GM23248 (cell line): ENCODE results near the gene SH2D3C. TPM values are rescaled to one million over a fixed set of nuclear protein-coding genes. Genes with fewer than 3 reads are reported as not detected.

Experiments
- DNase-seq: peaks from one replicate; pipeline ENCODE4 v3.0.0-alpha.2; 2015
- H2AFZ ChIP-seq: fragments of 200-600 bp; sonication (generic); 2 replicates; pipeline ENCODE4 v1.6.1; 2016; ENCODE audit warnings: antibody characterized with exemption
- H3F3A ChIP-seq: fragments of 200-600 bp; sonication (generic); 2 replicates; pipeline ENCODE4 v1.6.1; 2016; ENCODE audit warnings: mild to moderate bottlenecking, antibody characterized with exemption, mixed run types; ENCODE audit not compliant: insufficient read depth
- H3K27ac ChIP-seq: fragments of 200-600 bp; sonication (generic); 2 replicates; pipeline ENCODE4 v1.5.1; 2016; ENCODE audit warnings: mild to moderate bottlenecking
- H3K27me3 ChIP-seq: fragments of 200-600 bp; sonication (generic); replicated peaks from 2 replicates; pipeline ENCODE4 v1.6.1; 2016; ENCODE audit warnings: mild to moderate bottlenecking; ENCODE audit not compliant: insufficient read depth
- H3K36me3 ChIP-seq: fragments of 200-600 bp; sonication (generic); 2 replicates; pipeline ENCODE4 v1.6.1; 2016; ENCODE audit warnings: low read depth, mild to moderate bottlenecking
- H3K4me1 ChIP-seq: fragments of 200-600 bp; sonication (generic); 2 replicates; pipeline ENCODE4 v1.6.1; 2016; ENCODE audit warnings: mild to moderate bottlenecking; ENCODE audit not compliant: insufficient read depth
- H3K4me2 ChIP-seq: fragments of 200-600 bp; sonication (generic); one replicate; pipeline ENCODE4 v1.6.1; 2016; ENCODE audit warnings: mild to moderate bottlenecking; ENCODE audit not compliant: unreplicated experiment
- H3K4me3 ChIP-seq: fragments of 200-600 bp; sonication (generic); 2 replicates; pipeline ENCODE4 v1.5.1; 2016; ENCODE audit warnings: mild to moderate bottlenecking
- H3K79me2 ChIP-seq: fragments of 200-600 bp; sonication (generic); 2 replicates; pipeline ENCODE4 v1.6.1; 2016; ENCODE audit warnings: mild to moderate bottlenecking; ENCODE audit not compliant: insufficient read depth
- H3K9ac ChIP-seq: fragments of 200-600 bp; sonication (generic); 2 replicates; pipeline ENCODE4 v1.6.1; 2016; ENCODE audit warnings: mild to moderate bottlenecking
- H3K9me2 ChIP-seq: fragments of 200-600 bp; sonication (generic); 2 replicates; pipeline ENCODE4 v1.6.1; 2016; ENCODE audit warnings: mixed run types, mild to moderate bottlenecking, moderate library complexity; ENCODE audit not compliant: insufficient read depth
- H3K9me3 ChIP-seq: fragments of 200-600 bp; sonication (generic); one replicate; pipeline ENCODE4 v1.6.1; 2017; ENCODE audit warnings: low read depth
- H4K20me1 ChIP-seq: fragments of 200-600 bp; sonication (generic); 2 replicates; pipeline ENCODE4 v1.6.0; 2016; ENCODE audit not compliant: insufficient read depth
- EZH2 ChIP-seq: fragments of 200-600 bp; sonication (generic); IDR thresholded peaks from 2 replicates; pipeline ENCODE4 v1.6.1; 2018; ENCODE audit warnings: antibody characterized with exemption, mild to moderate bottlenecking; ENCODE audit not compliant: insufficient read depth, poor library complexity, severe bottlenecking
- EZH2phosphoT487 ChIP-seq: fragments of 200-600 bp; sonication (generic); IDR thresholded peaks from 2 replicates; pipeline ENCODE4 v1.6.1; 2018; ENCODE audit warnings: antibody characterized with exemption, moderate library complexity, mild to moderate bottlenecking, low read depth; ENCODE audit not compliant: insufficient read depth
- WGBS, 2 experiments: methylation state at CpG; one replicate each; pipeline ENCODE4 v1.1.6; 2015 to 2017; ENCODE audit warnings: low lambda C conversion rate in 2 of 2, low coverage in 1 of 2; ENCODE audit errors: missing lambda C conversion rate in 2 of 2; 5-methylcytosine and 5-hydroxymethylcytosine counted together
- in situ Hi-C: fragments of 300-500 bp; cut with MboI; formaldehyde crosslinking; loops from 2 replicates; pipeline ENCODE4 v1.15.0; 2020
- polyA plus RNA-seq: library from polyadenylated mRNA; unstranded; fragments of >200 nt; fragmentation: Nextera tagmentation; extraction: Ambion mirVana; gene quantifications from 2 replicates; pipeline ENCODE4 v1.2.1, GENCODE V29; 2016
- total RNA-seq: library from RNA; depleted of rRNA; stranded (reverse); fragments of >200 nt; shearing (Covaris generic); gene quantifications from 2 replicates; pipeline ENCODE4 v1.2.3, GENCODE V29; 2014

Gene SH2D3C
- total and polyA plus RNA-seq, 2 experiments from 2014 or later = not detected

GRCh38 chr9:127744398-127745110 lies 33.9 kb downstream of the SH2D3C start:
- no peak overlapping the region for H2AFZ ChIP-seq
- H3K27ac ChIP-seq = no peak overlapping the region
- H3K27me3 ChIP-seq = no peaks in the 10 kb centered on the region; the same call in 1 of the 2 replicates
- H3K36me3 ChIP-seq = no peaks in the 10 kb centered on the region
- no peaks in the 10 kb centered on the region for H3K79me2 ChIP-seq
- H3K4me2 ChIP-seq = no peak overlapping the region
- H4K20me1 ChIP-seq = no peaks in the 10 kb centered on the region
- H3K9ac ChIP-seq = no peak overlapping the region
- H3K4me3 ChIP-seq = no peak overlapping the region
- no peaks in the 10 kb centered on the region for H3K9me3 ChIP-seq
- peaks cover 15% of the 10 kb centered on the region; the same call in 1 of the 2 replicates for H3F3A ChIP-seq
- TF ChIP-seq EZH2 = no peak
- no peak for TF ChIP-seq EZH2phosphoT487
- no peaks in the 10 kb centered on the region for H3K9me2 ChIP-seq
- no peak for DNase-seq
- in situ Hi-C loops = no loop called here
- peaks cover 7% of the 10 kb centered on the region for H3K4me1 ChIP-seq
- WGBS, 2 experiments = 87 to 88% methylated on average over 13 to 16 of the region's 19 CpGs

- Histone ChIP-seq H3K27me3 (no peaks in the 10 kb centered on the region; the same call in 1 of the 2 replicates), H3K4me2 (peak overlapping the region; percentile 30), H3K4me1 (peaks cover 7% of the 10 kb centered on the region), H3K9me3 (no peaks in the 10 kb centered on the region), H4K20me1 (no peaks in the 10 kb centered on the region), H3K9ac (peak overlapping the region; percentile 49), H3K36me3 (no peaks in the 10 kb centered on the region), H3K79me2 (no peaks in the 10 kb centered on the region), H3F3A (peaks cover 15% of the 10 kb centered on the region; the same call in 1 of the 2 replicates), H2AFZ (peak overlapping the region; percentile 52), H3K27ac (peak overlapping the region; percentile 33; the same call in 1 of the 2 replicates), H3K4me3 (peak overlapping the region; percentile 51), H3K9me2 (no peaks in the 10 kb centered on the region)
- TF ChIP-seq EZH2 (no peak), EZH2phosphoT487 (no peak)
- 7 to 11% methylated on average over 32 to 33 of the region's 33 CpGs for whole genome bisulfite sequencing, 2 experiments
- in situ Hi-C loops = no loop called here
- DNase-seq = peak; percentile 78
Measured at GRCh38 chr9:127742435-127743088, 35.9 kb downstream of the SH2D3C start.

GRCh38 chr9:127741831-127742434 lies 36.5 kb downstream of the SH2D3C start:
- no peaks in the 10 kb centered on the region for H3K9me2 ChIP-seq
- H3K4me2 ChIP-seq = peak overlapping the region; percentile 30
- peak overlapping the region; percentile 33; the same call in 1 of the 2 replicates for H3K27ac ChIP-seq
- TF ChIP-seq EZH2phosphoT487 (no peak), EZH2 (no peak)
- peak overlapping the region; percentile 51 for H3K4me3 ChIP-seq
- whole genome bisulfite sequencing, 2 experiments = 36 to 56% methylated on average over 33 to 38 of the region's 38 CpGs
- no peaks in the 10 kb centered on the region for H3K36me3 ChIP-seq
- H3K27me3 ChIP-seq = no peaks in the 10 kb centered on the region; the same call in 1 of the 2 replicates
- in situ Hi-C loops = no loop called here
- no peaks in the 10 kb centered on the region for H3K9me3 ChIP-seq
- H3K79me2 ChIP-seq = no peaks in the 10 kb centered on the region
- no peaks in the 10 kb centered on the region for H4K20me1 ChIP-seq
- H3K4me1 ChIP-seq = peaks cover 7% of the 10 kb centered on the region
- peak; percentile 54 for DNase-seq
- H2AFZ ChIP-seq = peak overlapping the region; percentile 52
- H3K9ac ChIP-seq = peak overlapping the region; percentile 49
- H3F3A ChIP-seq = peaks cover 15% of the 10 kb centered on the region; the same call in 1 of the 2 replicates

GRCh38 chr9:127739614-127740330 lies 38.7 kb downstream of the SH2D3C start:
- H3K4me1 ChIP-seq = peaks cover 10% of the 10 kb centered on the region
- 71 to 73% methylated on average over 19 of the region's 19 CpGs for WGBS, 2 experiments
- peak; percentile 38 for DNase-seq
- H3K9me3 ChIP-seq = no peaks in the 10 kb centered on the region
- H3K36me3 ChIP-seq = no peaks in the 10 kb centered on the region
- in situ Hi-C loops = loop anchor here (10.0 kb wide), 1 partner anchor 145 kb away; no protein-coding TSS in a partner anchor
- no peak for TF ChIP-seq EZH2
- no peak for TF ChIP-seq EZH2phosphoT487
- H4K20me1 ChIP-seq = no peaks in the 10 kb centered on the region
- H3K4me2 ChIP-seq = peak overlapping the region; percentile 36
- H3K4me3 ChIP-seq = 0 out of 2 replicates have a peak overlapping the region, but pooled peaks have one; percentile 3
- peak overlapping the region; percentile 86 for H3K27ac ChIP-seq
- H3K79me2 ChIP-seq = no peaks in the 10 kb centered on the region
- peaks cover 15% of the 10 kb centered on the region; the same call in 1 of the 2 replicates for H3F3A ChIP-seq
- no peak overlapping the region for H2AFZ ChIP-seq
- H3K9ac ChIP-seq = peak overlapping the region; percentile 67
- H3K27me3 ChIP-seq = no peaks in the 10 kb centered on the region
- H3K9me2 ChIP-seq = no peaks in the 10 kb centered on the region
